Gastrocnemius medialis (tissue), 4 donors: ENCODE results near the gene XYLT1. TPM values are rescaled to one million over a fixed set of nuclear protein-coding genes. Genes with fewer than 3 reads are reported as not detected.

Source experiments
- ATAC-seq, 2 donors: fragments of 150-250 bp; one replicate each; pipeline ENCODE4 v1.9.1; 2016
- DNase-seq, 2 donors: peaks; one replicate each; pipeline ENCODE4 v3.0.0-alpha.2; 2019
- H3K27ac ChIP-seq, 4 donors: fragments of 200-600 bp; sonication (generic); 1 replicate in 1 of 4; 2 replicates in 3 of 4; pipeline ENCODE4 v1.5.1; 2016 to 2018; ENCODE audit warnings: mild to moderate bottlenecking in 2 of 4, moderate library complexity in 1 of 4
- H3K27me3 ChIP-seq, 3 donors: fragments of 200-600 bp; sonication (generic) in 2 of 3; 1 replicate in 1 of 3; 2 replicates in 2 of 3; pipeline versions ENCODE4 v1.5.1 to v1.6.0; 2016 to 2019; ENCODE audit warnings: mild to moderate bottlenecking in 1 of 3, moderate library complexity in 1 of 3
- H3K36me3 ChIP-seq, 2 donors: fragments of 200-600 bp; sonication (generic) in 1 of 2; one replicate each; pipeline ENCODE4 v1.5.1; 2017 to 2018
- H3K4me1 ChIP-seq, 2 donors: fragments of 200-600 bp; sonication (generic) in 1 of 2; one replicate each; pipeline ENCODE4 v1.5.1; 2016 to 2017; ENCODE audit warnings: mild to moderate bottlenecking in 2 of 2
- H3K4me3 ChIP-seq, 4 donors: fragments of 200-600 bp; sonication (generic) in 3 of 4; 1 replicate in 1 of 4; 2 replicates in 3 of 4; pipeline ENCODE4 v1.5.1; 2016 to 2019; ENCODE audit warnings: mild to moderate bottlenecking in 2 of 4
- H3K9me3 ChIP-seq, 3 donors: fragments of 200-600 bp; sonication (generic) in 2 of 3; 1 replicate in 1 of 3; 2 replicates in 2 of 3; pipeline ENCODE4 v1.5.1; 2016 to 2019
- POLR2A ChIP-seq, 2 donors: fragments of 450-650 bp; IDR thresholded peaks; one replicate each; pipeline ENCODE4 v1.6.1; 2017; ENCODE audit warnings: antibody characterized with exemption in 2 of 2, mild to moderate bottlenecking in 2 of 2, moderate library complexity in 2 of 2
- in situ Hi-C, 4 donors: fragments of 200-750 bp; cut with MboI; loops; one replicate each; pipeline versions ENCODE4 v1.15.0 to v1.8.0; 2017; ENCODE audit warnings: low sequenced_read_pairs in 4 of 4
- intact Hi-C: fragments of 100-400 bp; cut with DNase I; formaldehyde crosslinking; loops from one replicate; pipeline ENCODE4 v1.15.1; 2023; ENCODE audit warnings: low total_unique reads
- total RNA-seq, 4 donors: library from RNA; depleted of rRNA; stranded (reverse); fragments of >200 nt; gene quantifications; one replicate each; pipeline versions ENCODE4 v1.1.0 to v1.2.3, GENCODE V29; 2016
- TF ChIP-seq, protein P1 (sequence below), 5 experiments: fragments of 450-650 bp in 3 of 5; fragments of 200-600 bp in 2 of 5; sonication (generic) in 2 of 5; IDR thresholded peaks in 4 of 5; conservative IDR thresholded peaks in 1 of 5; 1 replicate in 4 of 5; 2 replicates in 1 of 5; pipeline ENCODE4 v1.5.1; 2016 to 2019; ENCODE audit warnings: antibody characterized with exemption in 5 of 5, mild to moderate bottlenecking in 3 of 5, moderate library complexity in 3 of 5

The XYLT1 gene
- total RNA-seq, 4 donors from 2014 or later = 0.87 to 7.9 (median 1.4) TPM

- intact Hi-C loops (no loop called here), in situ Hi-C loops (no loop called here)
- no peak overlapping the region for H3K27ac ChIP-seq
- no peak for DNase-seq
- TF ChIP-seq, protein P1, sequence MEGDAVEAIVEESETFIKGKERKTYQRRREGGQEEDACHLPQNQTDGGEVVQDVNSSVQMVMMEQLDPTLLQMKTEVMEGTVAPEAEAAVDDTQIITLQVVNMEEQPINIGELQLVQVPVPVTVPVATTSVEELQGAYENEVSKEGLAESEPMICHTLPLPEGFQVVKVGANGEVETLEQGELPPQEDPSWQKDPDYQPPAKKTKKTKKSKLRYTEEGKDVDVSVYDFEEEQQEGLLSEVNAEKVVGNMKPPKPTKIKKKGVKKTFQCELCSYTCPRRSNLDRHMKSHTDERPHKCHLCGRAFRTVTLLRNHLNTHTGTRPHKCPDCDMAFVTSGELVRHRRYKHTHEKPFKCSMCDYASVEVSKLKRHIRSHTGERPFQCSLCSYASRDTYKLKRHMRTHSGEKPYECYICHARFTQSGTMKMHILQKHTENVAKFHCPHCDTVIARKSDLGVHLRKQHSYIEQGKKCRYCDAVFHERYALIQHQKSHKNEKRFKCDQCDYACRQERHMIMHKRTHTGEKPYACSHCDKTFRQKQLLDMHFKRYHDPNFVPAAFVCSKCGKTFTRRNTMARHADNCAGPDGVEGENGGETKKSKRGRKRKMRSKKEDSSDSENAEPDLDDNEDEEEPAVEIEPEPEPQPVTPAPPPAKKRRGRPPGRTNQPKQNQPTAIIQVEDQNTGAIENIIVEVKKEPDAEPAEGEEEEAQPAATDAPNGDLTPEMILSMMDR (IDR thresholded peaks at IDR 0.05 in 4 of 5, conservative IDR thresholded peaks at IDR 0.05 in 1 of 5) = no peak
- no peak for TF ChIP-seq POLR2A (IDR thresholded peaks at IDR 0.05)
- ATAC-seq = no peak
- H3K4me3 ChIP-seq = no peak overlapping the region
- no peaks in the 10 kb centered on the region for H3K27me3 ChIP-seq
- H3K36me3 ChIP-seq = no peaks in the 10 kb centered on the region
- H3K4me1 ChIP-seq = no peaks in the 10 kb centered on the region
- H3K9me3 ChIP-seq = no peaks in the 10 kb centered on the region
Measured at GRCh38 chr16:17063201-17064139, 407.3 kb downstream of the XYLT1 start.

DNA sequence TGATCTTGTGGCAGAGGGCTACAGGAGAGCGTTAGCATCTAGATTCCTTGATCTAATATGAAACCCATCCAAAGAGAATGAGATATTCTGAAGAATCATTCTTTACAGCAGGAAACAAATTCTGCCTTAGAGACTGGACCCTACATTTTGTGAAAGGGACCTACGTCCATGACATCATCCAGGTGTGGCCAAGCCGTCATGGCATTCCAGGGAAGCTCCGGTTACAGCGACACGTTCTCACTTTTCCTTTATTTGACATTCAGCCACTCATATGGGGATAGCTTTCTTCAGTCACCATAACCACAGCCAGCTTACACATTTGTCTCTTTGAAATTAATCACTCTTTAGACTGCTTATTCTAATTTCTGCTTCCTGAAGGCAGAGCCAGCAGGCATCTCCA lies 408.1 kb downstream of the XYLT1 start:
- Histone ChIP-seq H3K36me3 (no peaks in the 10 kb centered on the region), H3K4me3 (no peak overlapping the region), H3K9me3 (no peaks in the 10 kb centered on the region), H3K27ac (no peak overlapping the region), H3K4me1 (no peaks in the 10 kb centered on the region), H3K27me3 (no peaks in the 10 kb centered on the region)
- DNase-seq = no peak
- intact Hi-C loops = no loop called here
- no peak for ATAC-seq
- in situ Hi-C loops = no loop called here
- no peak for TF ChIP-seq POLR2A (IDR thresholded peaks at IDR 0.05)
- TF ChIP-seq, protein P1 (IDR thresholded peaks at IDR 0.05 in 4 of 5, conservative IDR thresholded peaks at IDR 0.05 in 1 of 5) = no peak

DNA sequence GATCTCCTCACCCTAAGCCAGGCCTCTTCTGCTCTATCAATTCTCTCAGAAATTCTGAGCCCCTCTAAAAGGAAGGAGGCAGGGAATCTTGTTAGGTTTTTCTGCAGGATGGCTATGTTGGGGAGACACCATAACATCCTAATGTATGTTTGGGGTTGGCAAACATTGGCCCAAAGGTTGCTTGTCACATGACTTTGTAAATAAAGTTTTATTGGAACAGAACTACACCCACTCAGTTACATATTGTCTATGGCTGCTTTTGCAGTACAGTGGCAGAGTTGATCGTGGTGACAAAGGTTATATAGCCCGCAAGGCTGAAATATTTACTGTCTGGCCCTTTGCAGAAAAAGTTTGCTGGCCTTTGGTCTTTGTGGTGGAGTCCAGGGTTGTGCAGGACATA lies 409.4 kb downstream of the XYLT1 start:
- DNase-seq = no peak
- TF ChIP-seq, protein P1 (IDR thresholded peaks at IDR 0.05 in 4 of 5, conservative IDR thresholded peaks at IDR 0.05 in 1 of 5) = no peak
- TF ChIP-seq POLR2A (IDR thresholded peaks at IDR 0.05) = no peak
- H3K9me3 ChIP-seq = no peaks in the 10 kb centered on the region
- no peaks in the 10 kb centered on the region for H3K36me3 ChIP-seq
- H3K4me1 ChIP-seq = no peaks in the 10 kb centered on the region
- no peaks in the 10 kb centered on the region for H3K27me3 ChIP-seq
- ATAC-seq = no peak
- no peak overlapping the region for H3K27ac ChIP-seq
- in situ Hi-C loops (no loop called here), intact Hi-C loops (no loop called here)
- H3K4me3 ChIP-seq = no peak overlapping the region

DNA sequence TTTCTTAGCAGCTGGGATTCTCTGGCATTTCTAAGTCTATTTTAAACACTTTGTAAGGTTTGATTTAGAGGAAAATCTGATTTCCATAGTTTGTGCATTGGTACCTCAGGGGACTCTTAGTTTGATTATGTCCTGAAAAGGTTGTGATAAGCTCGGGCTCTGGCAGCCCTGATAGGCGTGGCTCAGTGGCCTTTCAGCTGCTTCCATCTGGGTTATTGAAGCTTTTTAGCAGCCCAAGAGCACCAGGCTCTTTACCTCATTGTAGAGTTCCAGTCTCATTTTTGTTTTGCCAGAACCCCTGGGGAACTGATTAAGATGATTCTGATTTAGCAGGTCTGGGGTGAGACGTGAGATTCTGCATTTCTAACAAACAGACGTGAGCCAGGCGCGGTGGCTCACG lies 412.3 kb downstream of the XYLT1 start:
- DNase-seq = no peak
- Histone ChIP-seq H3K27ac (no peak overlapping the region), H3K9me3 (no peaks in the 10 kb centered on the region), H3K4me1 (no peaks in the 10 kb centered on the region), H3K36me3 (no peaks in the 10 kb centered on the region), H3K27me3 (no peaks in the 10 kb centered on the region), H3K4me3 (no peak overlapping the region)
- ATAC-seq = no peak
- TF ChIP-seq POLR2A (IDR thresholded peaks at IDR 0.05) = no peak
- TF ChIP-seq, protein P1 (IDR thresholded peaks at IDR 0.05 in 4 of 5, conservative IDR thresholded peaks at IDR 0.05 in 1 of 5) = no peak
- in situ Hi-C loops = no loop called here
- intact Hi-C loops = no loop called here
